Measurements from ENCODE around the gene LTBP2.

Gene LTBP2

GRCh38 chr14:74584951-74585350 lies 27.1 kb downstream of the LTBP2 start:
- no peak overlapping the region for H3K27ac ChIP-seq (ENCODE audit: insufficient read depth in 1 of 2, low read depth in 1 of 2, low read length in 2 of 2, poor library complexity in 1 of 2, severe bottlenecking in 2 of 2)
- H3K4me3 ChIP-seq (ENCODE audit: control insufficient read depth in 1 of 7, extremely low read depth in 1 of 7, insufficient read depth in 4 of 7, low read depth in 2 of 7, low read length in 6 of 7) = no peak overlapping the region
- 92% methylated on average over 3 of the region's 5 CpGs for WGBS (ENCODE audit: insufficient coverage)
- H3K9me3 ChIP-seq (ENCODE audit: control extremely low read depth in 1 of 5, control insufficient read depth in 4 of 5, insufficient read depth in 2 of 5, low read depth in 1 of 5, low read length in 4 of 5) = no peaks in the 10 kb centered on the region
- H3K27me3 ChIP-seq (replicated peaks in 2 of 5; ENCODE audit: control insufficient read depth in 4 of 5, insufficient read depth in 5 of 5, low read length in 4 of 5) = no peaks in the 10 kb centered on the region
- CTCF ChIA-PET = interaction anchor here (1.2 to 1.5 kb wide), 3 partner anchors 17 to 24 kb away, joined by 3 read pairs; no protein-coding TSS in a partner anchor
- H3K36me3 ChIP-seq (ENCODE audit: control insufficient read depth in 4 of 4, insufficient read depth in 4 of 4, low read length in 3 of 4) = no peaks in the 10 kb centered on the region
- no peak for DNase-seq
- POLR2A ChIA-PET = no interaction called here
- no peaks in the 10 kb centered on the region for H3K4me1 ChIP-seq (ENCODE audit: control extremely low read depth in 1 of 4, control insufficient read depth in 4 of 4, insufficient read depth in 4 of 4, low read length in 3 of 4)

- Histone ChIP-seq H3K36me3 (ENCODE audit: control insufficient read depth in 4 of 4, insufficient read depth in 4 of 4, low read length in 3 of 4) (no peaks in the 10 kb centered on the region), H3K4me1 (ENCODE audit: control extremely low read depth in 1 of 4, control insufficient read depth in 4 of 4, insufficient read depth in 4 of 4, low read length in 3 of 4) (no peaks in the 10 kb centered on the region), H3K4me3 (ENCODE audit: control insufficient read depth in 1 of 7, extremely low read depth in 1 of 7, insufficient read depth in 4 of 7, low read depth in 2 of 7, low read length in 6 of 7) (no peak overlapping the region), H3K27me3 (replicated peaks in 2 of 5; ENCODE audit: control insufficient read depth in 4 of 5, insufficient read depth in 5 of 5, low read length in 4 of 5) (no peaks in the 10 kb centered on the region), H3K27ac (ENCODE audit: insufficient read depth in 1 of 2, low read depth in 1 of 2, low read length in 2 of 2, poor library complexity in 1 of 2, severe bottlenecking in 2 of 2) (no peak overlapping the region), H3K9me3 (ENCODE audit: control extremely low read depth in 1 of 5, control insufficient read depth in 4 of 5, insufficient read depth in 2 of 5, low read depth in 1 of 5, low read length in 4 of 5) (no peaks in the 10 kb centered on the region)
- 97% methylated on average over 4 of the region's 6 CpGs for WGBS (ENCODE audit: insufficient coverage)
- POLR2A ChIA-PET = no interaction called here
- CTCF ChIA-PET = interaction anchor here (1.2 to 1.5 kb wide), 4 partner anchors 19 to 25 kb away, joined by 3 read pairs; no protein-coding TSS in a partner anchor
- no peak for DNase-seq
Measured at GRCh38 chr14:74583689-74584434, 28.2 kb downstream of the LTBP2 start.

- no peak overlapping the region for H3K4me3 ChIP-seq (ENCODE audit: control insufficient read depth in 1 of 7, extremely low read depth in 1 of 7, insufficient read depth in 4 of 7, low read depth in 2 of 7, low read length in 6 of 7)
- no peaks in the 10 kb centered on the region for H3K9me3 ChIP-seq (ENCODE audit: control extremely low read depth in 1 of 5, control insufficient read depth in 4 of 5, insufficient read depth in 2 of 5, low read depth in 1 of 5, low read length in 4 of 5)
- 100% methylated on average over 1 of the region's 1 CpG for WGBS (ENCODE audit: insufficient coverage)
- no peaks in the 10 kb centered on the region for H3K36me3 ChIP-seq (ENCODE audit: control insufficient read depth in 4 of 4, insufficient read depth in 4 of 4, low read length in 3 of 4)
- H3K27me3 ChIP-seq (replicated peaks in 2 of 5; ENCODE audit: control insufficient read depth in 4 of 5, insufficient read depth in 5 of 5, low read length in 4 of 5) = no peaks in the 10 kb centered on the region
- H3K4me1 ChIP-seq (ENCODE audit: control extremely low read depth in 1 of 4, control insufficient read depth in 4 of 4, insufficient read depth in 4 of 4, low read length in 3 of 4) = no peaks in the 10 kb centered on the region
- ChIA-PET POLR2A (no interaction called here), CTCF (interaction anchor here (1.3 kb wide), 1 partner anchor 26 kb away, joined by 3 read pairs; no protein-coding TSS in a partner anchor)
- no peak overlapping the region for H3K27ac ChIP-seq (ENCODE audit: insufficient read depth in 1 of 2, low read depth in 1 of 2, low read length in 2 of 2, poor library complexity in 1 of 2, severe bottlenecking in 2 of 2)
- no peak for DNase-seq
Measured at GRCh38 chr14:74582910-74583581, 29.0 kb downstream of the LTBP2 start.

- POLR2A ChIA-PET = no interaction called here
- Histone ChIP-seq H3K27ac (ENCODE audit: insufficient read depth in 1 of 2, low read depth in 1 of 2, low read length in 2 of 2, poor library complexity in 1 of 2, severe bottlenecking in 2 of 2) (no peak overlapping the region), H3K4me3 (ENCODE audit: control insufficient read depth in 1 of 7, extremely low read depth in 1 of 7, insufficient read depth in 4 of 7, low read depth in 2 of 7, low read length in 6 of 7) (no peak overlapping the region), H3K27me3 (replicated peaks in 2 of 5; ENCODE audit: control insufficient read depth in 4 of 5, insufficient read depth in 5 of 5, low read length in 4 of 5) (no peaks in the 10 kb centered on the region), H3K9me3 (ENCODE audit: control extremely low read depth in 1 of 5, control insufficient read depth in 4 of 5, insufficient read depth in 2 of 5, low read depth in 1 of 5, low read length in 4 of 5) (no peaks in the 10 kb centered on the region), H3K36me3 (ENCODE audit: control insufficient read depth in 4 of 4, insufficient read depth in 4 of 4, low read length in 3 of 4) (no peaks in the 10 kb centered on the region), H3K4me1 (ENCODE audit: control extremely low read depth in 1 of 4, control insufficient read depth in 4 of 4, insufficient read depth in 4 of 4, low read length in 3 of 4) (no peaks in the 10 kb centered on the region)
- CTCF ChIA-PET = interaction anchor here (1.1 kb wide), 1 partner anchor 12 kb away, joined by 3 read pairs; no protein-coding TSS in a partner anchor
- 100% methylated on average over 3 of the region's 4 CpGs for WGBS (ENCODE audit: insufficient coverage)
- DNase-seq = no peak
Measured at GRCh38 chr14:74580275-74580672, 31.8 kb downstream of the LTBP2 start.

- Histone ChIP-seq H3K4me3 (ENCODE audit: control insufficient read depth in 1 of 7, extremely low read depth in 1 of 7, insufficient read depth in 4 of 7, low read depth in 2 of 7, low read length in 6 of 7) (no peak overlapping the region), H3K36me3 (ENCODE audit: control insufficient read depth in 4 of 4, insufficient read depth in 4 of 4, low read length in 3 of 4) (no peaks in the 10 kb centered on the region), H3K9me3 (ENCODE audit: control extremely low read depth in 1 of 5, control insufficient read depth in 4 of 5, insufficient read depth in 2 of 5, low read depth in 1 of 5, low read length in 4 of 5) (no peaks in the 10 kb centered on the region), H3K27me3 (replicated peaks in 2 of 5; ENCODE audit: control insufficient read depth in 4 of 5, insufficient read depth in 5 of 5, low read length in 4 of 5) (no peaks in the 10 kb centered on the region), H3K4me1 (ENCODE audit: control extremely low read depth in 1 of 4, control insufficient read depth in 4 of 4, insufficient read depth in 4 of 4, low read length in 3 of 4) (peaks cover 0 to 6% (median 2%) of the 10 kb centered on the region in 4 experiments), H3K27ac (ENCODE audit: insufficient read depth in 1 of 2, low read depth in 1 of 2, low read length in 2 of 2, poor library complexity in 1 of 2, severe bottlenecking in 2 of 2) (no peak overlapping the region)
- ChIA-PET CTCF (no interaction called here), POLR2A (no interaction called here)
- DNase-seq = peak in 1 of 3 donors; percentile 6
- WGBS (ENCODE audit: insufficient coverage) = 86% methylated on average over 8 of the region's 12 CpGs
Measured at GRCh38 chr14:74579447-74580274, 32.4 kb downstream of the LTBP2 start.

GRCh38 chr14:74578479-74578878 lies 33.6 kb downstream of the LTBP2 start:
- Histone ChIP-seq H3K9me3 (ENCODE audit: control extremely low read depth in 1 of 5, control insufficient read depth in 4 of 5, insufficient read depth in 2 of 5, low read depth in 1 of 5, low read length in 4 of 5) (no peaks in the 10 kb centered on the region), H3K27me3 (replicated peaks in 2 of 5; ENCODE audit: control insufficient read depth in 4 of 5, insufficient read depth in 5 of 5, low read length in 4 of 5) (peaks cover 0 to under 1% (median 0%) of the 10 kb centered on the region in 5 experiments), H3K4me1 (ENCODE audit: control extremely low read depth in 1 of 4, control insufficient read depth in 4 of 4, insufficient read depth in 4 of 4, low read length in 3 of 4) (peaks cover 0 to 10% (median 2%) of the 10 kb centered on the region in 4 experiments), H3K27ac (ENCODE audit: insufficient read depth in 1 of 2, low read depth in 1 of 2, low read length in 2 of 2, poor library complexity in 1 of 2, severe bottlenecking in 2 of 2) (no peak overlapping the region), H3K4me3 (ENCODE audit: control insufficient read depth in 1 of 7, extremely low read depth in 1 of 7, insufficient read depth in 4 of 7, low read depth in 2 of 7, low read length in 6 of 7) (no peak overlapping the region), H3K36me3 (ENCODE audit: control insufficient read depth in 4 of 4, insufficient read depth in 4 of 4, low read length in 3 of 4) (no peaks in the 10 kb centered on the region)
- ChIA-PET CTCF (no interaction called here), POLR2A (no interaction called here)
- no peak for DNase-seq
- 94% methylated on average over 3 of the region's 5 CpGs for WGBS (ENCODE audit: insufficient coverage)

Measured in common myeloid progenitor, CD34-positive (primary cell).